Hematopoietic multipotent progenitor cell treated with erythropoietin and hydrocortisone succinate and interleukin-3 and kit ligand, for 17 days (in vitro differentiated cells): ENCODE data around the gene GPC6.
"Not testable (repeated sequence)": the region's sequence is repeated elsewhere in the genome, so short reads cannot be mapped to it uniquely, and the experiment has no call there.

Experiments
- DNase-seq: peaks from one replicate; pipeline ENCODE4 v3.0.0-alpha.2; 2015; ENCODE audit warnings: low spot score

Gene GPC6

GRCh38 chr13:94170145-94170571 lies 943.6 kb downstream of the GPC6 start:
- DNase-seq = no peak

- DNase-seq = no peak
Measured at GRCh38 chr13:94172416-94172815, 945.8 kb downstream of the GPC6 start.

GRCh38 chr13:94173312-94173854 lies 946.8 kb downstream of the GPC6 start:
- DNase-seq = no peak

GRCh38 chr13:94174009-94174408 lies 947.4 kb downstream of the GPC6 start:
- DNase-seq = no peak

- DNase-seq = no peak
Measured at GRCh38 chr13:94175076-94175475, 948.5 kb downstream of the GPC6 start.

GRCh38 chr13:94176561-94176960 lies 950.0 kb downstream of the GPC6 start:
- DNase-seq = no peak

GRCh38 chr13:94177041-94177440 lies 950.4 kb downstream of the GPC6 start:
- no peak for DNase-seq

- DNase-seq = no peak
Measured at GRCh38 chr13:94178625-94179244, 952.1 kb downstream of the GPC6 start.

- no peak for DNase-seq
Measured at GRCh38 chr13:94181461-94182107, 955.0 kb downstream of the GPC6 start.

- no peak for DNase-seq
Measured at GRCh38 chr13:94182185-94182761, 955.7 kb downstream of the GPC6 start.

GRCh38 chr13:94186470-94186869 lies 959.9 kb downstream of the GPC6 start:
- no peak for DNase-seq

GRCh38 chr13:94188201-94188854 lies 961.7 kb downstream of the GPC6 start:
- DNase-seq = no peak

GRCh38 chr13:94192431-94192975 lies 965.9 kb downstream of the GPC6 start:
- DNase-seq = no peak

GRCh38 chr13:94195715-94196114 lies 969.1 kb downstream of the GPC6 start:
- DNase-seq = no peak

GRCh38 chr13:94196413-94196812 lies 969.8 kb downstream of the GPC6 start:
- DNase-seq = no peak

GRCh38 chr13:94198681-94199080 lies 972.1 kb downstream of the GPC6 start:
- DNase-seq = no peak

- no peak for DNase-seq
Measured at GRCh38 chr13:94199135-94199534, 972.5 kb downstream of the GPC6 start.

- no peak for DNase-seq
Measured at GRCh38 chr13:94201022-94201421, 974.4 kb downstream of the GPC6 start.

- DNase-seq = no peak
Measured at GRCh38 chr13:94204163-94204562, 977.6 kb downstream of the GPC6 start.

- DNase-seq = no peak
Measured at GRCh38 chr13:94204946-94205345, 978.3 kb downstream of the GPC6 start.

GRCh38 chr13:94205896-94206295 lies 979.3 kb downstream of the GPC6 start:
- DNase-seq = no peak

- DNase-seq = no peak
Measured at GRCh38 chr13:94209117-94209516, 982.5 kb downstream of the GPC6 start.

GRCh38 chr13:94209913-94210312 lies 983.3 kb downstream of the GPC6 start:
- not testable (repeated sequence) for DNase-seq
